HG03039 (cell line): ENCODE results near the gene SEBOX.
A peak's percentile ranks its signal among the peaks of the same experiment; 100 is the strongest.

Source experiments
- ATAC-seq: cut with Tn5 transposase; IDR thresholded peaks from one replicate; pipeline ENCODE4 v1.9.1; 2021; ENCODE audit warnings: mild to moderate bottlenecking, moderate library complexity; ENCODE audit not compliant: unreplicated experiment

SEBOX gene

GRCh38 chr17:28394337-28395116 lies 29.5 kb upstream of the SEBOX start:
- ATAC-seq, result no peak

- no peak for ATAC-seq
Observed at GRCh38 chr17:28392491-28392890, 27.5 kb upstream of the SEBOX start.

DNA sequence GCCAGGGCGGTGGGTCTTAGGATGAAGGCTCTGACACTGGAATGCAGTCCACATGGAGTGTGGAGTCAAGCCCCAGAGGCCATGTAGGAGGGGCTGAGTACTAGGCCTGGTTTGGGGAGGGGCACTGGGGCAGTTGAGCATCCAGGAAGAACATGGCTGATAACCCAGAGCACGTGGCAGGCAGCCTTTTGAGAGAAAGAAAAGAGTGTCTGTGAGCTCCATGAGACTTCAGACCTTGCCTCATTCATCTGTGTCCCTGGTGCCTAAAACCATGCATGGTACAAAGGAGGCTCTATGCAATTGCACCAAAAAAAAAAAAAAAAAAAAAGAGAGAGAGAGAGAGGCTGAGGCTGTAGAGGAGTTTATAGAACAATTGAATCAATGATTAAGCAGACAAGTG lies 26.4 kb upstream of the SEBOX start:
- ATAC-seq, result no peak

DNA sequence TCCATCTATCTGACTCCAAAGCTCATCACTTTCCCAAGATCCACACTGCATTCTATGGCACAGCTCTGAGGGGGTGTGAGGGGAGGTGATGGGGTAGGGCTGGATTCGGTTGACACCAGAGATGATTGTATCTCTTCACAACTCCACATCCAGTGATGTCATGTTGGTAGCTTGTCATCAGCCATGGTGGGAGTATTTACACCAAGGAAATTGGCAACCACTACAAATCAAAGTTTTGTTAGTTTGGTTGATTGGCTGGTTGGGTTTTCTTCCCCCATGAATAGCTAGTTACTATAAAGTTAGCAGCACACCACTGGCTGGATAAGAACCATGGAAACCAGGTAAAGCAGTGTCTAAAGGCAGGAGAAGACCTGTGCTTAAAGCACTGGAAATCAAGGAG lies 26.0 kb upstream of the SEBOX start:
- no peak for ATAC-seq

GRCh38 chr17:28390563-28390962 lies 25.6 kb upstream of the SEBOX start:
- no peak for ATAC-seq

GRCh38 chr17:28390141-28390540 lies 25.1 kb upstream of the SEBOX start:
- no peak for ATAC-seq

DNA sequence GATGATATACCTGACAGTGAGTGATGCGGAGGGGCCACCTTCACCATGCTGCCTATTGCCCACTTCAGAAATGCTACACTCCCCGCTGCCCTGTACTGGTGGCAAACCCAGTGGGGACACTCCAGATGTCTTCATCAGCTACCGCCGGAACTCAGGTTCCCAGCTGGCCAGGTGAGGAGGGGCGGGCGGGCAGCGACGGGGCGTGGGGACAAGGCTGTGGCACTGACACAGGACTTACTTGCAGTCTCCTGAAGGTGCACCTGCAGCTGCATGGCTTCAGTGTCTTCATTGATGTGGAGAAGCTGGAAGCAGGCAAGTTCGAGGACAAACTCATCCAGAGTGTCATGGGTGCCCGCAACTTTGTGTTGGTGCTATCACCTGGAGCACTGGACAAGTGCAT lies 23.1 kb upstream of the SEBOX start:
- no peak for ATAC-seq

GRCh38 chr17:28386391-28386790 lies 21.4 kb upstream of the SEBOX start:
- no peak for ATAC-seq

- ATAC-seq, result no peak
Observed at GRCh38 chr17:28385406-28385805, 20.4 kb upstream of the SEBOX start.

- ATAC-seq, result no peak
Observed at GRCh38 chr17:28385037-28385400, 20.0 kb upstream of the SEBOX start.

DNA sequence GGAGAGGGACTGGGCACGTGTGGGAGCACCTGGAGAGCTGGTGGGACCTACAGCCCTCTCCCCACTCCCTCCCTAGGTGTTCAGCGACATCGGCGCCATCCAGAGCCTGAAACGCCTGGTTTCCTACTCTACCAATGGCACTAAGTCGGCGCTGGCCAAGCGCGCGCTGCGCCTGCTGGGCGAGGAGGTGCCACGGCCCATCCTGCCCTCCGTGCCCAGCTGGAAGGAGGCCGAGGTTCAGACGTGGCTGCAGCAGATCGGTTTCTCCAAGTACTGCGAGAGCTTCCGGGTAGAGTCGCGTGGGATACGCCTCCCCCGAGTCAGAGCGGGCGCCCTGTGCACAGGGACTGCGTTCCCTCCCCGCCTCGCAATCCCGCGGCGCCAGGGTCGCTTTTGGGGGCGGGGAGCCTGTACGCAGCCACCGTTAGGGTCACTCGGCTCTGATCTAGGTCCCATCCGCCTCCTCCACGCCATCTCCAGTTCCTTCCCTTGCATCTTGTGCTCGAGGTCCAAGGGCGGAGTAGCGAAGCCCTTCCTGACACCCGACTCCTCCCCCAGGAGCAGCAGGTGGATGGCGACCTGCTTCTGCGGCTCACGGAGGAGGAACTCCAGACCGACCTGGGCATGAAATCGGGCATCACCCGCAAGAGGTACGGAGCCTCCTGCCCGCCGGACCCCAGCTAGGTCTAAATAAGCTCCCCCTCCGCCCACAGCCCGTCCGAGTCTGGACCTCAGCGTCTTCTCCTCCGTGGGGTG lies 19.5 kb upstream of the SEBOX start:
- ATAC-seq, result no peak

DNA sequence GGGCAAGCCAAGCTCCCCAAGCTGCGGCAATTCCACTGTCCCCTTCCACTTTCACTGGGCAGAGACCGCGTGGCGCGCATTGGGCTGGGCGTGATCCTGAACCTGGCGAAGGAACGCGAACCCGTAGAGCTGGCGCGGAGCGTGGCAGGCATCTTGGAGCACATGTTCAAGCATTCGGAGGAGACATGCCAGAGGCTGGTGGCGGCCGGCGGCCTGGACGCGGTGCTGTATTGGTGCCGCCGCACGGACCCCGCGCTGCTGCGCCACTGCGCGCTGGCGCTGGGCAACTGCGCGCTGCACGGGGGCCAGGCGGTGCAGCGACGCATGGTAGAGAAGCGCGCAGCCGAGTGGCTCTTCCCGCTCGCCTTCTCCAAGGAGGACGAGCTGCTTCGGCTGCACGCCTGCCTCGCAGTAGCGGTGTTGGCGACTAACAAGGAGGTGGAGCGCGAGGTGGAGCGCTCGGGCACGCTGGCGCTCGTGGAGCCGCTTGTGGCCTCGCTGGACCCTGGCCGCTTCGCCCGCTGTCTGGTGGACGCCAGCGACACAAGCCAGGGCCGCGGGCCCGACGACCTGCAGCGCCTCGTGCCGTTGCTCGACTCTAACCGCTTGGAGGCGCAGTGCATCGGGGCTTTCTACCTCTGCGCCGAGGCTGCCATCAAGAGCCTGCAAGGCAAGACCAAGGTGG lies 16.3 kb upstream of the SEBOX start:
- ATAC-seq, result no peak

- no peak for ATAC-seq
Observed at GRCh38 chr17:28379814-28380801, 15.1 kb upstream of the SEBOX start.

DNA sequence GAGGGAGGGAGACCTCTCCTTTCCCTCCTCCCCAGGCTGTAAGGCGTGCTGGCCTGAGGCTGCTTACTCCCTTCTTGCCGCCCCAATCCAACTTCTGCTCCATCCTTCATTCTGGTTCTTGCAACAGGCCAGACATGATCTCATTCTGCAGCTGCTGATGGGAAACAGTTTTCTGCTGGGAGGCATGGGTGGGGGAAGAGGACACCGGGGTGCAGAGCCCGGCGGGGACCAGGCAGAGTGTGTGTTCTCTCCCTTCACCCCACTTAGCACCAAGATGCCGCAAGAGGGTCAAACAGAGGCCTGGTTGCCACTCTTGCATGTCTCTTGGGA lies 7.9 kb upstream of the SEBOX start:
- ATAC-seq, result no peak

- peak; percentile 14 for ATAC-seq
Observed at GRCh38 chr17:28372203-28372944, 7.4 kb upstream of the SEBOX start.

GRCh38 chr17:28371245-28372202 lies 6.5 kb upstream of the SEBOX start, which contains the start of gene SARM1:
SARM1 (plus strand) TSS chr17:28371694; CDS start chr17:28372033, 339 bp downstream.
- peak; percentile 41 for ATAC-seq

DNA sequence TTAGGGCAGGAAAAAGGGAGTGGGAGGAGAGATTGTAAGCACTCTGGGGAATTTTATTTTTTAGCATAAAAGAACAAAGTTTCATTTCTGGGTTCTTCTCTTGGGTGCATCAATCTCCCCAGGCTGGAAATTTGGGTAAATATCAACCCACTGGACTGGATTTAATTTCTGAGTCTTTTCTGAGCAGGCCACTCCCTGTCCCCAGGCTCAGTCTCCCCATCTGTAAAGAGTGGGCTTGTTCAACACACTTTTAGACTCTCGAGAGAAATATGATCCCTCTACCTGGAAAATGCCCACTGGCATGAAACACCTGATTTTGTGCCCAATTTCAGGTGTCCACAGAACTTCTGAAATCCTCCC lies 5.7 kb upstream of the SEBOX start:
- no peak for ATAC-seq

DNA sequence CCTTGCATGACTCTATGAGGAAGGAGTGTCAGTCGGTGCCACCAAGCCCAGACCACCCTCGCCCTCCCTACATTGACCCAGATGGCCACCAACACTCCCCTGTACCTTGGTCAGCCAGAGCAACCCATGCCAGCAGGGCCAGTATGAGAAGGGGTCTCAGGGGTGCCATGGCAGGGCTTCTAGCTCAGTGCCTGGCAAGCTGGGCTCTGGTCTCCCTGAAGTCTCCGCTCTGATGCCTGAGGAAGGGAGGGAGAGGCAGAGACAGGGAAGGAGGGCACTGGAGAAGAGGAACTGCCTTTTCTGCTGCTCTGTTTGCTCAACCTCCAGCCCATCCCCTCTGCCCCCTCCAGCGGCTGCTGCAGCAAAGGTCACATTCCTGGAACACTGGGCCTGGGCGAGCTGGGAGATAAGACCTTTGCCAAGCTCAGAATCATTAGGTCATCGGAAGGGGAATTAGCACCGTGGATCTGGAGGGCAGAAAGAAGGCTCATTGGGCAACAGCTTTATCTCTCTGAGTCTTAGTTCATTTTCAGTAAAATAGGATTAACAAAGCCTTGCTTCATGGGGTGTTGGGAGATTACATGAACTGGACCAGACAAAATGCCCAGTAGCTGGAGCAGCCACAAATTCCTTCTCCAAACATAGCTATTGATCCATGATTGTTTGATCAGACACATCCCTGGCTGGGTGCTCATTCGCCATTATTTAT lies 5.2 kb upstream of the SEBOX start, which contains the start of gene VTN:
Gene VTN, minus strand, starts transcription at position 273 of the 709 bp plus-strand sequence. Its CDS starts 104 bp downstream, at position 169.
- ATAC-seq, result no peak
